Loucy (cell line): Measurements from ENCODE around the gene HECTD1.

Experiments used
- CTCF ChIP-seq: fragments of 200-600 bp; sonication (generic); conservative IDR thresholded peaks from 2 replicates; pipeline ENCODE4 v1.5.1; 2014; ENCODE audit warnings: mild to moderate bottlenecking, antibody characterized with exemption, low read length
- EZH2phosphoT487 ChIP-seq: fragments of 200-600 bp; IDR thresholded peaks from 2 replicates; pipeline ENCODE4 v1.6.1; 2018; ENCODE audit warnings: antibody characterized with exemption, mild to moderate bottlenecking, moderate library complexity, borderline replicate concordance

- TF ChIP-seq CTCF (no peak), EZH2phosphoT487 (no peak)
These were observed 123.8 kb downstream of the HECTD1 start for GRCh38 chr14:31083781-31084180.
